Psoas muscle (tissue), 8 donors: ENCODE data around the gene SMARCD2. TPM values are rescaled to one million over a fixed set of nuclear protein-coding genes. Genes with fewer than 3 reads are reported as not detected.

ENCODE experiments used
- ATAC-seq, 4 donors: fragments of 200-7000 bp; cut with Tn5 transposase; one replicate each; pipeline ENCODE4 v1.9.1; 2020; ENCODE audit warnings: moderate library complexity in 3 of 4, mild to moderate bottlenecking in 2 of 4
- DNase-seq, 2 donors: peaks; one replicate each; pipeline ENCODE4 v3.0.0-alpha.2; 2020
- H3K27ac ChIP-seq: fragments of 200-600 bp; one replicate; pipeline ENCODE4 v1.8.0; 2022
- H3K27me3 ChIP-seq, 3 donors: fragments of 200-600 bp in 1 of 3; one replicate each; pipeline versions ENCODE4 v1.6.1 to v1.8.0; 2013 to 2022; ENCODE audit warnings: low read length in 2 of 3, mild to moderate bottlenecking in 2 of 3, moderate library complexity in 1 of 3; ENCODE audit not compliant: insufficient read depth in 3 of 3
- H3K36me3 ChIP-seq, 2 donors: fragments of 200-600 bp in 1 of 2; one replicate each; pipeline versions ENCODE4 v1.6.1 to v1.8.0; 2013 to 2022; ENCODE audit warnings: low read depth in 1 of 2, mild to moderate bottlenecking in 1 of 2, moderate library complexity in 1 of 2; ENCODE audit not compliant: insufficient read depth in 1 of 2
- H3K4me1 ChIP-seq: fragments of 200-600 bp; one replicate; pipeline ENCODE4 v1.8.0; 2022
- H3K4me3 ChIP-seq: fragments of 200-600 bp; one replicate; pipeline ENCODE4 v1.8.0; 2022; ENCODE audit warnings: mild to moderate bottlenecking
- H3K9me3 ChIP-seq: fragments of 200-600 bp; one replicate; pipeline ENCODE4 v1.8.0; 2022
- WGBS, 3 donors: extraction: QIAGEN DNeasy Blood & Tissue Kit; methylation state at CpG; one replicate each; pipeline versions ENCODE4 v1.1.6 to v1.1.7; 2013; 5-methylcytosine and 5-hydroxymethylcytosine counted together
- intact Hi-C, 2 donors: fragments of 100-400 bp; cut with DNase I; formaldehyde crosslinking; loops; one replicate each; pipeline versions ENCODE4 v1.11.0 to v1.14.2; 2022
- polyA plus RNA-seq, 3 donors: library from polyadenylated mRNA; stranded (reverse); fragments of 200-250 nt; gene quantifications; one replicate each; pipeline ENCODE4 v1.2.3, GENCODE V29; 2013
- total RNA-seq, 4 donors: library from RNA; stranded (reverse); fragmentation: NEBNext Ultra II Directional in 2 of 4; extraction: Animal tissue kit (Norgen Biotek cat#: 25700) in 2 of 4; gene quantifications; one replicate each; pipeline versions ENCODE4 v1.2.1 to v1.2.4, GENCODE V29; 2021 to 2023
- TF ChIP-seq, protein P1 (sequence below): fragments of 200-600 bp; IDR thresholded peaks from one replicate; pipeline ENCODE4 v1.8.0; 2022; ENCODE audit warnings: antibody characterized with exemption
- donor health status: healthy with polysubstance abuse.
- donor health status: DM: no; HTN: no; CAD: no; lungs with moderate emphysema.
- donor health status: Bipolar disorder and iron deficiency.
- donor health status: healthy.
- donor health status: DM: yes; HTN: yes; CAD: no.
- donor health status: DM: no; HTN: no; CAD: no.
- donor health status: DM: no; HTN: no; CAD: no.
- donor health status: DM: yes; HTN: yes; CAD: no.

Gene SMARCD2
- total and polyA plus RNA-seq, 7 donors, result 9.4 to 26.9 (median 15.4) TPM

DNA sequence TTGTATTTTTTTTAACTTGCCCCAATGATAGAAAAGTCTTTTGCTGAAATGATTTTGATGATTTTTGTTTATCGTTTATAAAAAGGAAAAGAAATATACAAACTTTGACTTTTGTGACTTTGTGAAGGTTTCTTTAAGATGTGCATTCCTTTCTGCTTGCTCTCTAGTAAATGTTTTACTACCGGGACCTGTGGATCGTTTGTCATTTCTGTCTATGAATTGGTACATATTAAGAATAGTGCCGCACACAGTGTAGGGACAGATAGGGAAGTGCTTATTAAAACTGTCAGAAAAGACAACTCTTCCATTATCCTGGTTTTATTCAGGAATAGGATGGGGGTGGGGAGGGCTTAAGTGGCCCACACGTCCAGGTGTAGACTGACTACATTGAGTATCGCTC, 23.4 kb downstream of the SMARCD2 start:
- H3K4me1 ChIP-seq, result peaks cover 6% of the 10 kb centered on the region
- no peak overlapping the region for H3K4me3 ChIP-seq
- WGBS, 3 donors, result 63 to 76% (median 67%) methylated on average over 6 of the region's 6 CpGs
- no peak for ATAC-seq
- no peaks in the 10 kb centered on the region for H3K9me3 ChIP-seq
- no peak overlapping the region for H3K27ac ChIP-seq
- intact Hi-C loops, result loop anchor here (5.0 to 10.0 kb wide), 3 partner anchors 57 to 72 kb away; no protein-coding TSS in a partner anchor
- no peak for DNase-seq
- peaks cover 21 to 100% of the 10 kb centered on the region in 2 donors for H3K36me3 ChIP-seq
- TF ChIP-seq, protein P1, sequence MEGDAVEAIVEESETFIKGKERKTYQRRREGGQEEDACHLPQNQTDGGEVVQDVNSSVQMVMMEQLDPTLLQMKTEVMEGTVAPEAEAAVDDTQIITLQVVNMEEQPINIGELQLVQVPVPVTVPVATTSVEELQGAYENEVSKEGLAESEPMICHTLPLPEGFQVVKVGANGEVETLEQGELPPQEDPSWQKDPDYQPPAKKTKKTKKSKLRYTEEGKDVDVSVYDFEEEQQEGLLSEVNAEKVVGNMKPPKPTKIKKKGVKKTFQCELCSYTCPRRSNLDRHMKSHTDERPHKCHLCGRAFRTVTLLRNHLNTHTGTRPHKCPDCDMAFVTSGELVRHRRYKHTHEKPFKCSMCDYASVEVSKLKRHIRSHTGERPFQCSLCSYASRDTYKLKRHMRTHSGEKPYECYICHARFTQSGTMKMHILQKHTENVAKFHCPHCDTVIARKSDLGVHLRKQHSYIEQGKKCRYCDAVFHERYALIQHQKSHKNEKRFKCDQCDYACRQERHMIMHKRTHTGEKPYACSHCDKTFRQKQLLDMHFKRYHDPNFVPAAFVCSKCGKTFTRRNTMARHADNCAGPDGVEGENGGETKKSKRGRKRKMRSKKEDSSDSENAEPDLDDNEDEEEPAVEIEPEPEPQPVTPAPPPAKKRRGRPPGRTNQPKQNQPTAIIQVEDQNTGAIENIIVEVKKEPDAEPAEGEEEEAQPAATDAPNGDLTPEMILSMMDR, result no peak
- no peaks in the 10 kb centered on the region for H3K27me3 ChIP-seq

DNA sequence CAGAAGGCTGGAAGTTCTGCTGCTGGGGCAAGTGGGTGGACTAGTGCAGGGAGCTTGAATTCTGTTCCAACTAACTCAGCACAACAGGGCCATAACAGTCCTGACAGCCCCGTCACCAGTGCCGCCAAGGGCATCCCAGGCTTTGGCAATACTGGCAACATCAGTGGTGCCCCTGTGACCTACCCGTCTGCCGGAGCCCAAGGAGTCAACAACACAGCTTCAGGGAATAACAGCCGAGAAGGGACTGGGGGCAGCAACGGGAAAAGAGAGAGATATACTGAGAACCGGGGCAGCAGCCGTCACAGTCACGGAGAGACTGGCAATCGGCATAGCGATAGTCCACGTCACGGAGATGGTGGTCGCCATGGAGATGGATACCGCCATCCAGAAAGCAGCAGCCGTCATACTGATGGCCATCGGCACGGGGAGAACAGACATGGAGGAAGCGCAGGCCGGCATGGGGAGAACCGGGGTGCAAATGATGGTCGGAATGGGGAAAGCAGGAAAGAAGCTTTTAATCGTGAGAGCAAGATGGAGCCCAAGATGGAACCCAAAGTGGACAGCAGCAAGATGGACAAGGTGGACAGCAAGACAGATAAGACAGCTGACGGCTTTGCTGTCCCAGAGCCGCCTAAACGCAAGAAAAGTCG, 24.6 kb downstream of the SMARCD2 start:
- Histone ChIP-seq H3K27ac (no peak overlapping the region), H3K4me1 (peaks cover 5% of the 10 kb centered on the region), H3K27me3 (no peaks in the 10 kb centered on the region), H3K9me3 (no peaks in the 10 kb centered on the region), H3K4me3 (no peak overlapping the region), H3K36me3 (peaks cover 23 to 100% of the 10 kb centered on the region in 2 donors)
- TF ChIP-seq, protein P1, result no peak
- intact Hi-C loops, result loop anchor here (5.0 to 10.0 kb wide), 3 partner anchors 56 to 71 kb away; no protein-coding TSS in a partner anchor
- ATAC-seq, result no peak
- 89 to 94% (median 91%) methylated on average over 27 of the region's 27 CpGs for WGBS, 3 donors
- no peak for DNase-seq

DNA sequence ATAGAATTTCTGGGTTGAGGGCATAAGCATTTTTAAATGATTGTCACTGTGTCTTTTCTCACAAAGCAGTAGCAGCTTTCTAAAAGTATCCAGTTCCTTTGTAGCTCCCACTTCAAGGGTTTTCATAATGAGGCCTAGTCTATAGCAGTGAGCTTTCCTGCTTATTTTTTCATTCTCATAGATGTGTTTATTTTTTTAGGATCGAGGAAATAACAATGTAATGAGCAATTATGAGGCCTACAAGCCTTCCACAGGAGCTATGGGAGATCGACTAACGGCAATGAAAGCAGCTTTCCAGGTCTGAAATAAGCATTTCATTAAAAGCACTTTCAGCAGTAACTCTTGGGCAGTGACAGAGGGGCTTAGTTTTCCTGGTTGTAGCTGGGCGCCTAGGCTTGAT, 25.8 kb downstream of the SMARCD2 start:
- DNase-seq (no peak), ATAC-seq (no peak)
- no peaks in the 10 kb centered on the region for H3K4me1 ChIP-seq
- intact Hi-C loops, result loop anchor here (5.0 to 10.0 kb wide), 3 partner anchors 54 to 69 kb away; no protein-coding TSS in a partner anchor
- H3K27ac ChIP-seq, result no peak overlapping the region
- H3K36me3 ChIP-seq, result peaks cover 29 to 100% of the 10 kb centered on the region in 2 donors
- TF ChIP-seq, protein P1, result no peak
- no peaks in the 10 kb centered on the region for H3K27me3 ChIP-seq
- WGBS, 3 donors, result 90 to 93% (median 92%) methylated on average over 4 of the region's 4 CpGs
- no peak overlapping the region for H3K4me3 ChIP-seq
- H3K9me3 ChIP-seq, result no peaks in the 10 kb centered on the region

DNA sequence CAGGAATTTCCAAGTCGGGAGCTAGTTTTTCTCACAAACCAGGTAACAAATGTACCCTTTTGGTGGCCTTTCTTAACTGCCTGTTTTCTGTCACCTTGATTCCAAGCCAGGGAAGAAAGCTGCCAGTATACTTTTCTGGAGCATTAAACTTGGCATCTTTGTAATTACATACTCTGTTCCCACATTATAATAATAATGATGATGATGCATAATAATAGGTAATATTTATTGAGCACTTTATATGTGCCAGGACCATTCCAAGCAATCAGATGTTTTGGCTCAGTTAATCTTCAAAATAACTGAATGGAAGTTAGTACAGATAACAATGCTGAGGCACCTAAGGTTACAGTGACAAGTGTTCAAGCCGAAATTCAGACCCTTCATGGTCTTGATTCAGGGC, 26.4 kb downstream of the SMARCD2 start:
- Histone ChIP-seq H3K9me3 (no peaks in the 10 kb centered on the region), H3K4me1 (no peaks in the 10 kb centered on the region), H3K36me3 (peaks cover 30 to 100% of the 10 kb centered on the region in 2 donors), H3K27me3 (no peaks in the 10 kb centered on the region), H3K4me3 (no peak overlapping the region), H3K27ac (no peak overlapping the region)
- DNase-seq, result no peak
- TF ChIP-seq, protein P1, result no peak
- intact Hi-C loops, result loop anchor here (5.0 to 10.0 kb wide), 3 partner anchors 54 to 69 kb away; no protein-coding TSS in a partner anchor
- ATAC-seq, result no peak
- 75 to 86% (median 85%) methylated on average over 2 of the region's 2 CpGs for WGBS, 3 donors
